ENCODE measurements around the gene YES1.

The YES1 gene

GRCh38 chr18:741931-742512 is 70.0 kb downstream of the YES1 start:
- H3K36me3 ChIP-seq (ENCODE audit: insufficient read depth, low read length), result no peaks in the 10 kb centered on the region

GRCh38 chr18:732371-732770 is 79.7 kb downstream of the YES1 start:
- Histone ChIP-seq H3K9me3 (ENCODE audit: low read length) (no peaks in the 10 kb centered on the region), H3F3A (ENCODE audit: insufficient read depth, low read length) (no peaks in the 10 kb centered on the region), H2AFZ (ENCODE audit: low read length) (no peak overlapping the region), H3K4me2 (ENCODE audit: low read length) (no peak overlapping the region), H4K20me1 (ENCODE audit: insufficient read depth, low read length) (no peaks in the 10 kb centered on the region), H3K36me3 (ENCODE audit: insufficient read depth, low read length) (no peaks in the 10 kb centered on the region), H3K79me2 (ENCODE audit: insufficient read depth, low read length) (no peaks in the 10 kb centered on the region), H3K27ac (ENCODE audit: low read depth, low read length, poor library complexity, severe bottlenecking) (no peak overlapping the region), H3K4me1 (ENCODE audit: insufficient read depth, low read length, severe bottlenecking) (no peaks in the 10 kb centered on the region), H3K27me3 (ENCODE audit: insufficient read depth, low read length) (no peaks in the 10 kb centered on the region), H3K9me2 (ENCODE audit: low read depth, low read length) (no peaks in the 10 kb centered on the region), H3K4me3 (ENCODE audit: low read depth, low read length, poor library complexity, severe bottlenecking) (no peak overlapping the region), H3K9ac (ENCODE audit: low read length) (no peak overlapping the region)
- TF ChIP-seq EZH2 (IDR thresholded peaks at IDR 0.05; ENCODE audit: borderline replicate concordance, low read length) (no peak), CTCF (IDR thresholded peaks at IDR 0.05; ENCODE audit: low read length) (no peak)

More at GRCh38 chr18:741931-742512, 70.0 kb downstream of the YES1 start:
- H3F3A ChIP-seq (ENCODE audit: insufficient read depth, low read length), result no peaks in the 10 kb centered on the region
- no peak overlapping the region for H3K9ac ChIP-seq (ENCODE audit: low read length)
- no peaks in the 10 kb centered on the region for H3K4me1 ChIP-seq (ENCODE audit: insufficient read depth, low read length, severe bottlenecking)
- no peaks in the 10 kb centered on the region for H3K27me3 ChIP-seq (ENCODE audit: insufficient read depth, low read length)
- no peaks in the 10 kb centered on the region for H3K79me2 ChIP-seq (ENCODE audit: insufficient read depth, low read length)
- H3K27ac ChIP-seq (ENCODE audit: low read depth, low read length, poor library complexity, severe bottlenecking), result no peak overlapping the region
- no peaks in the 10 kb centered on the region for H4K20me1 ChIP-seq (ENCODE audit: insufficient read depth, low read length)
- H3K4me2 ChIP-seq (ENCODE audit: low read length), result no peak overlapping the region
- no peak overlapping the region for H2AFZ ChIP-seq (ENCODE audit: low read length)
- no peak for TF ChIP-seq EZH2 (IDR thresholded peaks at IDR 0.05; ENCODE audit: borderline replicate concordance, low read length)
- peak; percentile 45; the same call in 1 of the 2 replicates for TF ChIP-seq CTCF (IDR thresholded peaks at IDR 0.05; ENCODE audit: low read length)
- no peak overlapping the region for H3K4me3 ChIP-seq (ENCODE audit: low read depth, low read length, poor library complexity, severe bottlenecking)
- no peaks in the 10 kb centered on the region for H3K9me2 ChIP-seq (ENCODE audit: low read depth, low read length)
- H3K9me3 ChIP-seq (ENCODE audit: low read length), result no peaks in the 10 kb centered on the region

- no peaks in the 10 kb centered on the region for H3K27me3 ChIP-seq (ENCODE audit: insufficient read depth, low read length)
- no peaks in the 10 kb centered on the region for H3K9me3 ChIP-seq (ENCODE audit: low read length)
- H3K9me2 ChIP-seq (ENCODE audit: low read depth, low read length), result no peaks in the 10 kb centered on the region
- TF ChIP-seq CTCF (IDR thresholded peaks at IDR 0.05; ENCODE audit: low read length) (no peak), EZH2 (IDR thresholded peaks at IDR 0.05; ENCODE audit: borderline replicate concordance, low read length) (no peak)
- no peaks in the 10 kb centered on the region for H3K4me1 ChIP-seq (ENCODE audit: insufficient read depth, low read length, severe bottlenecking)
- H3K4me2 ChIP-seq (ENCODE audit: low read length), result no peak overlapping the region
- H2AFZ ChIP-seq (ENCODE audit: low read length), result no peak overlapping the region
- H3K36me3 ChIP-seq (ENCODE audit: insufficient read depth, low read length), result no peaks in the 10 kb centered on the region
- no peak overlapping the region for H3K9ac ChIP-seq (ENCODE audit: low read length)
- H3K79me2 ChIP-seq (ENCODE audit: insufficient read depth, low read length), result no peaks in the 10 kb centered on the region
- no peak overlapping the region for H3K27ac ChIP-seq (ENCODE audit: low read depth, low read length, poor library complexity, severe bottlenecking)
- no peaks in the 10 kb centered on the region for H4K20me1 ChIP-seq (ENCODE audit: insufficient read depth, low read length)
- H3F3A ChIP-seq (ENCODE audit: insufficient read depth, low read length), result no peaks in the 10 kb centered on the region
- H3K4me3 ChIP-seq (ENCODE audit: low read depth, low read length, poor library complexity, severe bottlenecking), result no peak overlapping the region
Measured at GRCh38 chr18:731185-731584, 80.9 kb downstream of the YES1 start.
